Measurements from ENCODE around the gene ROBO3. TPM values are rescaled to one million over a fixed set of nuclear protein-coding genes. Genes with fewer than 3 reads are reported as not detected.
A peak's percentile ranks its signal among the peaks of the same experiment; 100 is the strongest.

Gene ROBO3
- total RNA-seq, 1 experiment from 2014 or later = 3.8 TPM

GRCh38 chr11:124875401-124875800 is 10.2 kb downstream of the ROBO3 start:
- DNase-seq (ENCODE audit: low spot score) = no peak

- DNase-seq (ENCODE audit: low spot score) = peak; percentile 86
Observed at GRCh38 chr11:124875943-124876817, 10.9 kb downstream of the ROBO3 start.

GRCh38 chr11:124876818-124877630 is 11.8 kb downstream of the ROBO3 start:
- DNase-seq (ENCODE audit: low spot score) = no peak

GRCh38 chr11:124877631-124877909 is 12.3 kb downstream of the ROBO3 start:
- DNase-seq (ENCODE audit: low spot score) = no peak

- DNase-seq (ENCODE audit: low spot score) = no peak
Observed at GRCh38 chr11:124877910-124878758, 12.9 kb downstream of the ROBO3 start.

GRCh38 chr11:124878759-124879492 is 13.7 kb downstream of the ROBO3 start:
- no peak for DNase-seq (ENCODE audit: low spot score)

GRCh38 chr11:124879493-124880289 is 14.5 kb downstream of the ROBO3 start:
- DNase-seq (ENCODE audit: low spot score) = no peak

GRCh38 chr11:124880290-124880611 is 15.0 kb downstream of the ROBO3 start:
- no peak for DNase-seq (ENCODE audit: low spot score)

GRCh38 chr11:124880958-124881357 is 15.7 kb downstream of the ROBO3 start:
- no peak for DNase-seq (ENCODE audit: low spot score)

- DNase-seq (ENCODE audit: low spot score) = no peak
Observed at GRCh38 chr11:124882339-124883071, 17.3 kb downstream of the ROBO3 start.

- no peak for DNase-seq (ENCODE audit: low spot score)
Observed at GRCh38 chr11:124884340-124884739, 19.1 kb downstream of the ROBO3 start.

- DNase-seq (ENCODE audit: low spot score) = no peak
Observed at GRCh38 chr11:124884869-124885479, 19.7 kb downstream of the ROBO3 start.

GRCh38 chr11:124886476-124886875 is 21.2 kb downstream of the ROBO3 start:
- DNase-seq (ENCODE audit: low spot score) = no peak

- no peak for DNase-seq (ENCODE audit: low spot score)
Observed at GRCh38 chr11:124886978-124887666, 21.9 kb downstream of the ROBO3 start.

GRCh38 chr11:124887667-124888013 is 22.4 kb downstream of the ROBO3 start:
- no peak for DNase-seq (ENCODE audit: low spot score)

GRCh38 chr11:124889191-124890091 is 24.2 kb downstream of the ROBO3 start:
- no peak for DNase-seq (ENCODE audit: low spot score)

- no peak for DNase-seq (ENCODE audit: low spot score)
Observed at GRCh38 chr11:124890151-124890550, 24.9 kb downstream of the ROBO3 start.
